HL-60 (cell line): ENCODE results near the gene CHD9.

Experiments used
- TF ChIP-seq, protein P1 (sequence below): IDR thresholded peaks from one replicate; pipeline ENCODE4 v1.5.1; 2011; ENCODE audit warnings: low read length, control low read depth, inconsistent platforms; ENCODE audit not compliant: insufficient read depth
- TF ChIP-seq, protein P2 (sequence below): IDR thresholded peaks from 2 replicates; pipeline ENCODE4 v1.6.1; 2012; ENCODE audit warnings: low read depth; ENCODE audit not compliant: insufficient replicate concordance

DNA sequence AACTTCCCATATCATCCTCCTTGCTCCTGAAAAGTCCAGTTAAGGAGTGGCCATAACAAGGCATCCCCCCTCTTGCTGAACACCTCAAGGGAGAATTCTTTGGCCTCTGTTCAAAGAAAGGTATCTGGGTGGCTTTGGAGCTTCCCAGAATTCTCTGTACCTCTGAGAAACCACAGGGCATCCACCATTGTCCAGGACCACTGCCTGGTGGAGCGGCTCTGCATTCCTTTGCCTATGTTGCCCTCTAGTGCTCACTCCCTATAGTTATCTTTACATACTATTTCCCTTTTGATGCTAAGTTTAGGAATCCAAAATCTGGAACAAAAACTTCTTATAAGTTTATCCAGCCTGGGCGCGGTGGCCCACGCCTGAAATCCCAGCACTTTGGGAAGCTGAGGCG is 32.4 kb upstream of the CHD9 start:
- TF ChIP-seq, protein P1, sequence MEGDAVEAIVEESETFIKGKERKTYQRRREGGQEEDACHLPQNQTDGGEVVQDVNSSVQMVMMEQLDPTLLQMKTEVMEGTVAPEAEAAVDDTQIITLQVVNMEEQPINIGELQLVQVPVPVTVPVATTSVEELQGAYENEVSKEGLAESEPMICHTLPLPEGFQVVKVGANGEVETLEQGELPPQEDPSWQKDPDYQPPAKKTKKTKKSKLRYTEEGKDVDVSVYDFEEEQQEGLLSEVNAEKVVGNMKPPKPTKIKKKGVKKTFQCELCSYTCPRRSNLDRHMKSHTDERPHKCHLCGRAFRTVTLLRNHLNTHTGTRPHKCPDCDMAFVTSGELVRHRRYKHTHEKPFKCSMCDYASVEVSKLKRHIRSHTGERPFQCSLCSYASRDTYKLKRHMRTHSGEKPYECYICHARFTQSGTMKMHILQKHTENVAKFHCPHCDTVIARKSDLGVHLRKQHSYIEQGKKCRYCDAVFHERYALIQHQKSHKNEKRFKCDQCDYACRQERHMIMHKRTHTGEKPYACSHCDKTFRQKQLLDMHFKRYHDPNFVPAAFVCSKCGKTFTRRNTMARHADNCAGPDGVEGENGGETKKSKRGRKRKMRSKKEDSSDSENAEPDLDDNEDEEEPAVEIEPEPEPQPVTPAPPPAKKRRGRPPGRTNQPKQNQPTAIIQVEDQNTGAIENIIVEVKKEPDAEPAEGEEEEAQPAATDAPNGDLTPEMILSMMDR, result peak; percentile 7
- TF ChIP-seq, protein P2, sequence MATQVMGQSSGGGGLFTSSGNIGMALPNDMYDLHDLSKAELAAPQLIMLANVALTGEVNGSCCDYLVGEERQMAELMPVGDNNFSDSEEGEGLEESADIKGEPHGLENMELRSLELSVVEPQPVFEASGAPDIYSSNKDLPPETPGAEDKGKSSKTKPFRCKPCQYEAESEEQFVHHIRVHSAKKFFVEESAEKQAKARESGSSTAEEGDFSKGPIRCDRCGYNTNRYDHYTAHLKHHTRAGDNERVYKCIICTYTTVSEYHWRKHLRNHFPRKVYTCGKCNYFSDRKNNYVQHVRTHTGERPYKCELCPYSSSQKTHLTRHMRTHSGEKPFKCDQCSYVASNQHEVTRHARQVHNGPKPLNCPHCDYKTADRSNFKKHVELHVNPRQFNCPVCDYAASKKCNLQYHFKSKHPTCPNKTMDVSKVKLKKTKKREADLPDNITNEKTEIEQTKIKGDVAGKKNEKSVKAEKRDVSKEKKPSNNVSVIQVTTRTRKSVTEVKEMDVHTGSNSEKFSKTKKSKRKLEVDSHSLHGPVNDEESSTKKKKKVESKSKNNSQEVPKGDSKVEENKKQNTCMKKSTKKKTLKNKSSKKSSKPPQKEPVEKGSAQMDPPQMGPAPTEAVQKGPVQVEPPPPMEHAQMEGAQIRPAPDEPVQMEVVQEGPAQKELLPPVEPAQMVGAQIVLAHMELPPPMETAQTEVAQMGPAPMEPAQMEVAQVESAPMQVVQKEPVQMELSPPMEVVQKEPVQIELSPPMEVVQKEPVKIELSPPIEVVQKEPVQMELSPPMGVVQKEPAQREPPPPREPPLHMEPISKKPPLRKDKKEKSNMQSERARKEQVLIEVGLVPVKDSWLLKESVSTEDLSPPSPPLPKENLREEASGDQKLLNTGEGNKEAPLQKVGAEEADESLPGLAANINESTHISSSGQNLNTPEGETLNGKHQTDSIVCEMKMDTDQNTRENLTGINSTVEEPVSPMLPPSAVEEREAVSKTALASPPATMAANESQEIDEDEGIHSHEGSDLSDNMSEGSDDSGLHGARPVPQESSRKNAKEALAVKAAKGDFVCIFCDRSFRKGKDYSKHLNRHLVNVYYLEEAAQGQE, result no peak
